Measurements from ENCODE around the gene AGBL4. TPM values are rescaled to one million over a fixed set of nuclear protein-coding genes. Genes with fewer than 3 reads are reported as not detected.

AGBL4 gene
- total RNA-seq, 1 experiment from 2014 or later, result 0.33 TPM

DNA sequence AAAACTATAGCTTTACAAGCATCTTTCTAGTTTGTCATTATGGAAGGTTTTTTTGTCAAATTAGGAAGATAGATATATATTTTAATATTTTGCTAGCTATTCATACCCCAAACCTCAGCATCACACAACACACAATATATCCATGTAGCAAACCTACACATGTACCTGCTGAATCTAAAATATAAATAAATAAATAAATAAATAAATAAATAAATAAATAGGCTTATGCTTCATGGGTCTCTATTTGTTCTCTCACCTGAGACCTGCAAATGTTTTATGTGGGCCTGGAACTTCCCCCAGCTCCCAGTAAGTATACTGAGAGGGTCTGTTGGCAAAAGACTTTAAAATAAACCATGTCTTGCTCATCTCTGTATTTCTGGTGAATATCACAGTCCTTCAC is 1099.7 kb downstream of the AGBL4 start:
- BruUV-seq (replicated peaks), result no TSS peak
- no peak overlapping the region for H3K9ac ChIP-seq (ENCODE audit: low read length)
- no peak overlapping the region for H2AFZ ChIP-seq (ENCODE audit: low read length)
- CTCF ChIA-PET, result no interaction called here
- POLR2A ChIA-PET (ENCODE audit: unreplicated experiment), result no interaction called here
- H3K4me3 ChIP-seq (ENCODE audit: low read length), result no peak overlapping the region
- no peaks in the 10 kb centered on the region for H3K79me2 ChIP-seq (ENCODE audit: low read length)
- no peaks in the 10 kb centered on the region for H3F3A ChIP-seq (ENCODE audit: low read length, unreplicated experiment)
- intact Hi-C loops (cut with micrococcal nuclease), result no loop called here
- no peaks in the 10 kb centered on the region for H3K36me3 ChIP-seq (ENCODE audit: low read depth, low read length)
- DNase-seq, result no peak
- H3K9me3 ChIP-seq (ENCODE audit: low read length), result no peaks in the 10 kb centered on the region
- no peaks in the 10 kb centered on the region for H3K27me3 ChIP-seq (ENCODE audit: low read length)
- no peaks in the 10 kb centered on the region for H3K9me2 ChIP-seq (replicated peaks; ENCODE audit: low read length)
- no peaks in the 10 kb centered on the region for H3K4me1 ChIP-seq (ENCODE audit: insufficient read depth, low read length)
- TF ChIP-seq EZH2 (IDR thresholded peaks at IDR 0.05; ENCODE audit: low read length, unreplicated experiment) (no peak), EZH2phosphoT487 (IDR thresholded peaks at IDR 0.05; ENCODE audit: borderline replicate concordance, low read length) (no peak)
- TF ChIP-seq, protein P1, sequence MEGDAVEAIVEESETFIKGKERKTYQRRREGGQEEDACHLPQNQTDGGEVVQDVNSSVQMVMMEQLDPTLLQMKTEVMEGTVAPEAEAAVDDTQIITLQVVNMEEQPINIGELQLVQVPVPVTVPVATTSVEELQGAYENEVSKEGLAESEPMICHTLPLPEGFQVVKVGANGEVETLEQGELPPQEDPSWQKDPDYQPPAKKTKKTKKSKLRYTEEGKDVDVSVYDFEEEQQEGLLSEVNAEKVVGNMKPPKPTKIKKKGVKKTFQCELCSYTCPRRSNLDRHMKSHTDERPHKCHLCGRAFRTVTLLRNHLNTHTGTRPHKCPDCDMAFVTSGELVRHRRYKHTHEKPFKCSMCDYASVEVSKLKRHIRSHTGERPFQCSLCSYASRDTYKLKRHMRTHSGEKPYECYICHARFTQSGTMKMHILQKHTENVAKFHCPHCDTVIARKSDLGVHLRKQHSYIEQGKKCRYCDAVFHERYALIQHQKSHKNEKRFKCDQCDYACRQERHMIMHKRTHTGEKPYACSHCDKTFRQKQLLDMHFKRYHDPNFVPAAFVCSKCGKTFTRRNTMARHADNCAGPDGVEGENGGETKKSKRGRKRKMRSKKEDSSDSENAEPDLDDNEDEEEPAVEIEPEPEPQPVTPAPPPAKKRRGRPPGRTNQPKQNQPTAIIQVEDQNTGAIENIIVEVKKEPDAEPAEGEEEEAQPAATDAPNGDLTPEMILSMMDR (conservative IDR thresholded peaks at IDR 0.05; ENCODE audit: low read depth, low read length), result no peak
- no peak for ATAC-seq
- no peak overlapping the region for H3K4me2 ChIP-seq (ENCODE audit: low read length)
- no peak overlapping the region for H3K27ac ChIP-seq (ENCODE audit: low read length)
- no peaks in the 10 kb centered on the region for H4K20me1 ChIP-seq (ENCODE audit: low read length)

DNA sequence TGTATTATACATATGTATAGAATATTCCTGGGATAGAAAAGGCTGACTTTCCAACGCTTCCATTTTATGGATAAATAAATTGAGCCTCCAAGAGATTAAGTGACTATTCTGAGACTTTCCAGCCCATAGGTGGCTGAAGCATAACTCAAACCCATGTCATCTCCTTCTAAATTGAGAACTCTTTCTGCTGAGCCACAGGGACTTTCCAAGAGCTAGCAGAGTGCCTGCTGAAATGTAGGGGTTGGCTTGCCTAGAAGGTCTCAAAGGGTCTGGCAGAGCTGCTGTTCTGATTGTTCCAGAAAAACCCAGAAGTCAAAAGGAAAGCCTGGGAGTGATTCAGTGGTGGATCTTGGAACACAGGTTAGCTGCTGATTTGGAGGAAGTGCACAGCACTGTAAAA is 1100.6 kb downstream of the AGBL4 start:
- ChIA-PET CTCF (no interaction called here), POLR2A (ENCODE audit: unreplicated experiment) (no interaction called here)
- no peaks in the 10 kb centered on the region for H3K79me2 ChIP-seq (ENCODE audit: low read length)
- no peaks in the 10 kb centered on the region for H3K27me3 ChIP-seq (ENCODE audit: low read length)
- no peak overlapping the region for H3K4me2 ChIP-seq (ENCODE audit: low read length)
- no peak overlapping the region for H3K4me3 ChIP-seq (ENCODE audit: low read length)
- no peak overlapping the region for H2AFZ ChIP-seq (ENCODE audit: low read length)
- no TSS peak for BruUV-seq (replicated peaks)
- H3F3A ChIP-seq (ENCODE audit: low read length, unreplicated experiment), result no peaks in the 10 kb centered on the region
- H3K9me3 ChIP-seq (ENCODE audit: low read length), result no peaks in the 10 kb centered on the region
- H3K27ac ChIP-seq (ENCODE audit: low read length), result no peak overlapping the region
- H4K20me1 ChIP-seq (ENCODE audit: low read length), result no peaks in the 10 kb centered on the region
- intact Hi-C loops (cut with micrococcal nuclease), result no loop called here
- TF ChIP-seq EZH2phosphoT487 (IDR thresholded peaks at IDR 0.05; ENCODE audit: borderline replicate concordance, low read length) (no peak), EZH2 (IDR thresholded peaks at IDR 0.05; ENCODE audit: low read length, unreplicated experiment) (no peak)
- TF ChIP-seq, protein P1 (conservative IDR thresholded peaks at IDR 0.05; ENCODE audit: low read depth, low read length), result no peak
- peaks cover 4% of the 10 kb centered on the region; the same call in 1 of the 2 replicates for H3K4me1 ChIP-seq (ENCODE audit: insufficient read depth, low read length)
- H3K9me2 ChIP-seq (replicated peaks; ENCODE audit: low read length), result no peaks in the 10 kb centered on the region
- no peak for ATAC-seq
- H3K9ac ChIP-seq (ENCODE audit: low read length), result no peak overlapping the region
- H3K36me3 ChIP-seq (ENCODE audit: low read depth, low read length), result no peaks in the 10 kb centered on the region
- DNase-seq, result no peak

DNA sequence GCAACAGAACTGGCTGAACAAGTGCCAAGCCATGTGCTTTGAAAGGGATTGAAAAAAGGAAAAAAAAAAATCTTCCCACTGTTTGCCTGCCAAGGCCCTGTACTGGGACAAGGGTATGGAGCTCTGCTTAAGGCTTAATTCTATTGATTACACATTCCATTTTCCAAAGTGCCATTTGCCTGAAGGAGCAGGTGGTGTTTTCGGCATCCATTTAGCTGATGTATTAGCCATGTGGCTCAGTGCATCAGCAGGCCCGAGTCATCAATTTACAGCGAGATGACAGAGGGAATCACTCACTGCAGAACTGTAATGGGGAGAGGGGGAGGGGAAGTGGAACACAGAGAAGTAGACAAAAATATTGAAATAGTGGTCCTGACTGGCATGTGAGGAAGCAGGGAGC is 1102.9 kb downstream of the AGBL4 start:
- CTCF ChIA-PET, result no interaction called here
- H3K9me3 ChIP-seq (ENCODE audit: low read length), result no peaks in the 10 kb centered on the region

More for the DNA sequence above, 1102.9 kb downstream of the AGBL4 start:
- H4K20me1 ChIP-seq (ENCODE audit: low read length), result no peaks in the 10 kb centered on the region
- no peak overlapping the region for H3K27ac ChIP-seq (ENCODE audit: low read length)
- H3K9ac ChIP-seq (ENCODE audit: low read length), result no peak overlapping the region
- no peaks in the 10 kb centered on the region for H3K79me2 ChIP-seq (ENCODE audit: low read length)
- no peaks in the 10 kb centered on the region for H3K36me3 ChIP-seq (ENCODE audit: low read depth, low read length)
- no peak overlapping the region for H3K4me3 ChIP-seq (ENCODE audit: low read length)
- BruUV-seq (replicated peaks), result no TSS peak
- no peaks in the 10 kb centered on the region for H3K9me2 ChIP-seq (replicated peaks; ENCODE audit: low read length)
- no peak for ATAC-seq
- POLR2A ChIA-PET (ENCODE audit: unreplicated experiment), result no interaction called here
- H3K27me3 ChIP-seq (ENCODE audit: low read length), result no peaks in the 10 kb centered on the region
- H3F3A ChIP-seq (ENCODE audit: low read length, unreplicated experiment), result no peaks in the 10 kb centered on the region
- intact Hi-C loops (cut with micrococcal nuclease), result no loop called here
- no peak overlapping the region for H3K4me2 ChIP-seq (ENCODE audit: low read length)
- H2AFZ ChIP-seq (ENCODE audit: low read length), result no peak overlapping the region
- no peak for TF ChIP-seq EZH2phosphoT487 (IDR thresholded peaks at IDR 0.05; ENCODE audit: borderline replicate concordance, low read length)
- no peak for TF ChIP-seq EZH2 (IDR thresholded peaks at IDR 0.05; ENCODE audit: low read length, unreplicated experiment)
- TF ChIP-seq, protein P1 (conservative IDR thresholded peaks at IDR 0.05; ENCODE audit: low read depth, low read length), result no peak
- DNase-seq, result peak; percentile 27
- peaks cover 14% of the 10 kb centered on the region; the same call in 1 of the 2 replicates for H3K4me1 ChIP-seq (ENCODE audit: insufficient read depth, low read length)
